Tibial nerve (tissue), 4 donors: ENCODE measurements around the gene PUM1. TPM values are rescaled to one million over a fixed set of nuclear protein-coding genes. Genes with fewer than 3 reads are reported as not detected.

ENCODE experiments used
- DNase-seq, 2 donors: peaks; one replicate each; pipeline ENCODE4 v3.0.0-alpha.2; 2019; ENCODE audit warnings: low spot score in 2 of 2
- H3K27ac ChIP-seq, 4 donors: fragments of 200-600 bp; sonication (generic) in 3 of 4; one replicate each; pipeline ENCODE4 v1.5.1; 2017 to 2019; ENCODE audit warnings: mild to moderate bottlenecking in 1 of 4
- H3K27me3 ChIP-seq, 2 donors: fragments of 200-600 bp; sonication (generic) in 1 of 2; one replicate each; pipeline versions ENCODE4 v1.5.1 to v1.6.0; 2017 to 2019
- H3K36me3 ChIP-seq, 3 donors: fragments of 200-600 bp; sonication (generic); one replicate each; pipeline ENCODE4 v1.5.1; 2018 to 2019
- H3K4me1 ChIP-seq, 4 donors: fragments of 200-600 bp; sonication (generic) in 3 of 4; one replicate each; pipeline ENCODE4 v1.5.1; 2017 to 2019
- H3K4me3 ChIP-seq, 4 donors: fragments of 200-600 bp; sonication (generic) in 3 of 4; one replicate each; pipeline ENCODE4 v1.5.1; 2017 to 2019; ENCODE audit warnings: mild to moderate bottlenecking in 1 of 4, moderate library complexity in 1 of 4
- H3K9me3 ChIP-seq, 4 donors: fragments of 200-600 bp; sonication (generic) in 3 of 4; one replicate each; pipeline ENCODE4 v1.5.1; 2017 to 2019
- EP300 ChIP-seq, 2 donors: sonication (generic); formaldehyde crosslinking; IDR thresholded peaks; one replicate each; pipeline ENCODE4 v1.6.1; 2017; ENCODE audit warnings: antibody characterized with exemption in 2 of 2, mild to moderate bottlenecking in 1 of 2
- POLR2A ChIP-seq, 2 donors: fragments of 450-650 bp; IDR thresholded peaks; one replicate each; pipeline ENCODE4 v1.6.1; 2017; ENCODE audit warnings: antibody characterized with exemption in 2 of 2, mild to moderate bottlenecking in 2 of 2, moderate library complexity in 2 of 2
- WGBS, 2 donors: methylation state at CpG; one replicate each; pipeline ENCODE4 v1.1.5; 2018; 5-methylcytosine and 5-hydroxymethylcytosine counted together
- total RNA-seq, 4 donors: library from RNA; depleted of rRNA; stranded (reverse); fragments of >200 nt; gene quantifications; one replicate each; pipeline ENCODE4 v1.1.0, GENCODE V29; 2016
- TF ChIP-seq, protein P1 (sequence below), 5 experiments: fragments of 200-600 bp in 3 of 5; fragments of 450-650 bp in 2 of 5; sonication (generic) in 3 of 5; IDR thresholded peaks; one replicate each; pipeline ENCODE4 v1.5.1; 2016 to 2019; ENCODE audit warnings: antibody characterized with exemption in 5 of 5, mild to moderate bottlenecking in 3 of 5, moderate library complexity in 2 of 5

The PUM1 gene
- total RNA-seq, 4 donors from 2014 or later = 64.8 to 93.4 (median 76.0) TPM

DNA sequence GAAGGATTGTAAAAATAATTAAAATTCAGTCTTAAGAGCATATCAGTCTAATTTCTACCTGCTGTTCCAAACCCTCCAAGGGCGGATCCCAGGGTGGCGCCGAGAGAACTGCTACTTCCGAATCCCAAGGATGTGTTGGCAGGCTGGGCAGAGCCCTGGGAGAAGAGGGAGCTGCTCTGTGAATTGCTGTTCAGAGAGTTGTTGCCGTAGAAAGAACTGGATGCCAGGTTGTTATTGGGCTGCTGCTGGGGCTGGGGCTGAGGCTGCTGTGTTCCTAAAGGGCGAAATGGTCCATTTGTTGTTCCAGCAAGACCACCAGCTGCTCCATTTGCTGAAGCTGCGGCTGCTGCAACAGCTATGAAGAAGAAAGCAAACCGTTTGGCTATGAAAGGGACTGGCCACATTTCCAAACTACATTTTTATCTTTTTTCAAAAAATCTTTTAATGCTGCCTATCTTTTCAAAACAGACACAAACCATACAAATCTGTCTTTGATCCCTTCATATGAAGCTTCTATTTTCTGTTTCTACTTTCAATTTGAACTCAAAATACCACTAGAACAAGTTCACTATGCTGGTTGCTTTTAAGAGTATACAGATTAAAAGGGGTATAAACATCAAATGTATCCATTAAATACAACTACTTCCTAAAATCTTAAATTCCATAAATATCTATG lies 99.5 kb downstream of the PUM1 start:
- Histone ChIP-seq H3K27ac (no peak overlapping the region), H3K36me3 (peaks cover 0 to 78% (median 23%) of the 10 kb centered on the region in 3 donors), H3K4me1 (peaks cover 0 to 26% (median 11%) of the 10 kb centered on the region in 4 donors), H3K4me3 (no peak overlapping the region), H3K27me3 (no peaks in the 10 kb centered on the region), H3K9me3 (no peaks in the 10 kb centered on the region)
- 71 to 73% methylated on average over 8 of the region's 8 CpGs for WGBS, 2 donors
- no peak for DNase-seq
- TF ChIP-seq EP300 (IDR thresholded peaks at IDR 0.05) = no peak

- H3K27ac ChIP-seq = no peak overlapping the region
- WGBS, 2 donors = 46 to 59% methylated on average over 7 of the region's 7 CpGs
- DNase-seq = no peak
Observed at GRCh38 chr1:30964706-30965105, 100.8 kb downstream of the PUM1 start.

DNA sequence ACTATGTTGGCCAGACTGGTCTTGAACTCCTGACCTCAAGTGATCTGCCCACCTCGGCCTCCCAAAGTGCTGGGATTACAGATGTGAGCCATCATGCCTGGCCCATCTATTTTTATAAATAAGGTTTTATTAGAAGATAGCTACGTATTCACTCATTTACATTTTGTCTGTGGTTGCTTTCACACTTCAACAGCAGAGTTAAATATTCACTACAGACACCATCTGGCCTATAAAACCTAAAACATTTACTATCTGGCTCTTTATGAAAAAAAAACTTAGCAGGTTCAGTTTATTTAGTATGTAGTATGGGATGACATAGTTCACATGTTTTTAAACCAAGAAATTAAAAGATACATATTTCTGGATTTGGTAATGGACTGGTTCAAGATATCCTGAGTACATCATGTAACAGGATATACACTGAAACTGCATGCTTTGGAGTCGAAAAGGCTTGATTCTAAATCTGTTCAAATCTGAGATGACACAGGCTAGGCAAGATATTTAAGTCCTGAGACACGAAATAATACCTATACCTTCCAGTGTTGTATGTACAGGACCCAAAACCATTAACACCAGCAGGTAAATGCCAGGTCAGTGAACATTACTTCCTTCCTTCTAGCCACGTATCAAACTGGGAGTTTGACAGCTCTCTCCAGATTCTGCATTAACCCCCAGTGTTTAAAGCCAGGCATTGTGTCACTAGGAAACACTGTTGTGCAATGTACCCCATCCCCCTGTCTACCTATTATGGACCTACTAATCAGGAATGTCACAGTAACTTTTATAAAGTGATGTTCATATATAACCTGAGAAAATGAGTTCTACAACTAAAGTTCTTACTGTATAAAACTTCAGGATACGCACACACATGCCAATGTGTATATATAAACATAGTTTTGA lies 102.7 kb downstream of the PUM1 start:
- Histone ChIP-seq H3K36me3 (peaks cover 0 to 97% (median 23%) of the 10 kb centered on the region in 3 donors), H3K4me1 (peaks cover 0 to 25% (median 11%) of the 10 kb centered on the region in 4 donors), H3K27me3 (no peaks in the 10 kb centered on the region), H3K4me3 (no peak overlapping the region), H3K9me3 (no peaks in the 10 kb centered on the region), H3K27ac (no peak overlapping the region)
- WGBS, 2 donors = 80 to 85% methylated on average over 6 of the region's 6 CpGs
- TF ChIP-seq POLR2A (IDR thresholded peaks at IDR 0.05) (no peak), EP300 (IDR thresholded peaks at IDR 0.05) (no peak)
- TF ChIP-seq, protein P1, sequence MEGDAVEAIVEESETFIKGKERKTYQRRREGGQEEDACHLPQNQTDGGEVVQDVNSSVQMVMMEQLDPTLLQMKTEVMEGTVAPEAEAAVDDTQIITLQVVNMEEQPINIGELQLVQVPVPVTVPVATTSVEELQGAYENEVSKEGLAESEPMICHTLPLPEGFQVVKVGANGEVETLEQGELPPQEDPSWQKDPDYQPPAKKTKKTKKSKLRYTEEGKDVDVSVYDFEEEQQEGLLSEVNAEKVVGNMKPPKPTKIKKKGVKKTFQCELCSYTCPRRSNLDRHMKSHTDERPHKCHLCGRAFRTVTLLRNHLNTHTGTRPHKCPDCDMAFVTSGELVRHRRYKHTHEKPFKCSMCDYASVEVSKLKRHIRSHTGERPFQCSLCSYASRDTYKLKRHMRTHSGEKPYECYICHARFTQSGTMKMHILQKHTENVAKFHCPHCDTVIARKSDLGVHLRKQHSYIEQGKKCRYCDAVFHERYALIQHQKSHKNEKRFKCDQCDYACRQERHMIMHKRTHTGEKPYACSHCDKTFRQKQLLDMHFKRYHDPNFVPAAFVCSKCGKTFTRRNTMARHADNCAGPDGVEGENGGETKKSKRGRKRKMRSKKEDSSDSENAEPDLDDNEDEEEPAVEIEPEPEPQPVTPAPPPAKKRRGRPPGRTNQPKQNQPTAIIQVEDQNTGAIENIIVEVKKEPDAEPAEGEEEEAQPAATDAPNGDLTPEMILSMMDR (IDR thresholded peaks at IDR 0.05) = no peak
- no peak for DNase-seq

More at GRCh38 chr1:30964706-30965105, 100.8 kb downstream of the PUM1 start:
- peaks cover 0 to 26% (median 11%) of the 10 kb centered on the region in 4 donors for H3K4me1 ChIP-seq
- TF ChIP-seq EP300 (IDR thresholded peaks at IDR 0.05) (no peak), POLR2A (IDR thresholded peaks at IDR 0.05) (no peak)
- TF ChIP-seq, protein P1 (IDR thresholded peaks at IDR 0.05) = no peak
- H3K27me3 ChIP-seq = no peaks in the 10 kb centered on the region
- peaks cover 0 to 91% (median 23%) of the 10 kb centered on the region in 3 donors for H3K36me3 ChIP-seq
- H3K4me3 ChIP-seq = no peak overlapping the region
- no peaks in the 10 kb centered on the region for H3K9me3 ChIP-seq

DNA sequence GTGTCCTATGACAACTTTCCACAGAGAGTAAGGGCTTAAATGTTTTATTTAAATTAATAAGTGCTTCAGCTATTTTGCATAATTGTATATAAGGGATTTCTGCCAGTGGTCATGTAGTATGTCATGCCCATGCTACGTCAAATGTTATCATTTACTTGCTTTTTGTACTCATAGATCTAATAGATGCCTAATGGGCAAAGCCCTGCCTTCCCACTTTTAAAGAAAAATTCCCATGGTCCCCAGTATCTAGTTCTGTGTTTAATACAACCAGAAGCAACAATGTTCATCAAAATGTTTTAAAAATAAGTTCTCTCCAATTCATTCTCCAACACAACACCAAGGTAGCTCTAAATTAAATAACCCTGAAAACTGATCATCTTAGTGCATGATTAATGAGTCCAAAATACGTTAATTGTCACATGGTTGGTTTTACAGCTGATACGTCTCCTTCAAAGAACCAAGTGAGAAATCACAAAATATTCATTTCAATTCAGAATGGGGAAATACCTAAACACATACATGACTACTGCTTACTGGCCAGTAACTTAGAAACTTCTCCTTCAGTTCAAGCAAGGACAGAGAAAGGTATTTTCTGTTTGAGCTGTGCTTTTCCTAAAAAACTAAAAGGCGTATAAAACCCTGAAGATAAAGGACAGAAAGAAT lies 107.8 kb downstream of the PUM1 start:
- H3K4me3 ChIP-seq = no peak overlapping the region
- H3K4me1 ChIP-seq = peaks cover 0 to 8% (median 2%) of the 10 kb centered on the region in 4 donors
- H3K27me3 ChIP-seq = no peaks in the 10 kb centered on the region
- H3K9me3 ChIP-seq = no peaks in the 10 kb centered on the region
- TF ChIP-seq POLR2A (IDR thresholded peaks at IDR 0.05) (no peak), EP300 (IDR thresholded peaks at IDR 0.05) (no peak)
- TF ChIP-seq, protein P1 (IDR thresholded peaks at IDR 0.05) = no peak
- WGBS, 2 donors = 82 to 88% methylated on average over 4 of the region's 4 CpGs
- no peak overlapping the region for H3K27ac ChIP-seq
- DNase-seq = no peak
- peaks cover 0 to 69% (median 11%) of the 10 kb centered on the region in 3 donors for H3K36me3 ChIP-seq

GRCh38 chr1:30955448-30956015 lies 110.0 kb downstream of the PUM1 start:
- no peak for TF ChIP-seq POLR2A (IDR thresholded peaks at IDR 0.05)
- no peaks in the 10 kb centered on the region for H3K9me3 ChIP-seq
- H3K4me1 ChIP-seq = peaks cover 0 to 8% (median 2%) of the 10 kb centered on the region in 4 donors
- H3K27me3 ChIP-seq = no peaks in the 10 kb centered on the region
- WGBS, 2 donors = 19 to 28% methylated on average over 1 of the region's 1 CpG
- DNase-seq = no peak
- H3K36me3 ChIP-seq = peaks cover 0 to 70% (median 12%) of the 10 kb centered on the region in 3 donors
- H3K27ac ChIP-seq = peak overlapping the region in 1 of 4 donors; percentile 48
- H3K4me3 ChIP-seq = no peak overlapping the region
